HCT116 (cell line): Measurements from ENCODE around the gene CNKSR3. TPM values are rescaled to one million over a fixed set of nuclear protein-coding genes. Genes with fewer than 3 reads are reported as not detected.

Experiments used
- ATAC-seq: fragments of 200-7000 bp; cut with Tn5 transposase; 2 replicates; pipeline ENCODE4 v1.9.1; 2020; ENCODE audit warnings: mild to moderate bottlenecking, moderate library complexity
- BruUV-seq: library from RNA; stranded (reverse); fragments of 400-500 nt; replicated peaks from 2 replicates; lab custom pipeline; 2021; lab: Mats Ljungman, UMichigan
- CTCF ChIA-PET: fragments of 300-600 bp; sonication (Branson Sonifier 250); formaldehyde crosslinking; loops from one replicate; lab custom pipeline; 2021; ENCODE audit warnings: antibody characterized with exemption; lab: Charles Lee
- POLR2A ChIA-PET: fragments of 300-600, 350-600 bp; sonication (Branson Sonifier 250); formaldehyde crosslinking; loops from one replicate; lab custom pipeline; 2021; ENCODE audit warnings: antibody characterized with exemption; lab: Charles Lee
- RAD21 ChIA-PET, 2 experiments: fragments of 300-600 bp; sonication (Branson Sonifier 250); formaldehyde crosslinking; loops; one replicate each; lab custom pipeline; 2023; ENCODE audit warnings: low total read pairs in 2 of 2; ENCODE audit not compliant: uncharacterized antibody in 2 of 2, unreplicated experiment in 2 of 2, low non-redundant PET in 1 of 2; lab: Charles Lee
- DNase-seq: peaks from one replicate; pipeline ENCODE4 v3.0.0-alpha.2; 2010; ENCODE audit warnings: low read depth, low spot score
- H2AFZ ChIP-seq: fragments of 200-600 bp; shearing (Covaris generic), sonication (generic); 2 replicates; pipeline ENCODE4 v1.6.1; 2017; ENCODE audit warnings: low read depth, mixed run types, mixed read lengths, antibody characterized with exemption, low read length; ENCODE audit not compliant: poor library complexity, severe bottlenecking
- H3K27ac ChIP-seq: 2 replicates; pipeline ENCODE4 v1.5.1; 2012; ENCODE audit warnings: low read depth, low read length
- H3K27me3 ChIP-seq: fragments of 200-600 bp; sonication (generic); 2 replicates; pipeline ENCODE4 v1.6.1; 2016; ENCODE audit warnings: mixed run types, low read length, mixed read lengths; ENCODE audit not compliant: insufficient read depth
- H3K36me3 ChIP-seq, 2 experiments: fragments of 200-500 bp in 1 of 2; fragments of 200-600 bp in 1 of 2; sonication (Bioruptor generic) in 1 of 2; sonication (generic) in 1 of 2; 2 replicates each; pipeline versions ENCODE4 v1.5.1 to v1.6.1; 2014 to 2016; ENCODE audit warnings: low read length in 2 of 2, inconsistent platforms in 1 of 2, mixed read lengths in 1 of 2, mixed run types in 1 of 2; ENCODE audit not compliant: insufficient read depth in 2 of 2, control insufficient read depth in 1 of 2
- H3K4me1 ChIP-seq, 2 experiments: fragments of 200-600 bp in 1 of 2; sonication (generic) in 1 of 2; 2 replicates each; pipeline versions ENCODE4 v1.5.1 to v1.6.1; 2012 to 2017; ENCODE audit warnings: low read length in 2 of 2, inconsistent platforms in 1 of 2, mild to moderate bottlenecking in 1 of 2, mixed read lengths in 1 of 2, mixed run types in 1 of 2, moderate library complexity in 1 of 2; ENCODE audit not compliant: insufficient read depth in 2 of 2, control insufficient read depth in 1 of 2
- H3K4me2 ChIP-seq: fragments of 200-600 bp; sonication (generic); 2 replicates; pipeline ENCODE4 v1.6.1; 2017; ENCODE audit warnings: mixed run types, low read length, mixed read lengths
- H3K4me3 ChIP-seq, 2 experiments: fragments of 200-600 bp in 1 of 2; sonication (generic) in 1 of 2; replicated peaks in 1 of 2; 2 replicates each; pipeline ENCODE4 v1.5.1; 2011 to 2016; ENCODE audit warnings: low read length in 2 of 2, control low read depth in 1 of 2, low read depth in 1 of 2, mild to moderate bottlenecking in 1 of 2, mixed read lengths in 1 of 2, mixed run types in 1 of 2
- H3K79me2 ChIP-seq: fragments of 200-600 bp; sonication (generic); 2 replicates; pipeline ENCODE4 v1.6.1; 2017; ENCODE audit warnings: mild to moderate bottlenecking, mixed run types, low read length, moderate library complexity, mixed read lengths; ENCODE audit not compliant: insufficient read depth
- H3K9ac ChIP-seq: fragments of 200-600 bp; sonication (generic); 2 replicates; pipeline ENCODE4 v1.6.1; 2016; ENCODE audit warnings: low read length, mixed read lengths
- H3K9me2 ChIP-seq: fragments of 200-600 bp; sonication (generic), shearing (Covaris generic); 2 replicates; pipeline ENCODE4 v1.6.1; 2017; ENCODE audit warnings: mixed run types, mild to moderate bottlenecking, moderate library complexity; ENCODE audit not compliant: insufficient read depth
- H3K9me3 ChIP-seq, 2 experiments: fragments of 200-500 bp in 1 of 2; fragments of 200-600 bp in 1 of 2; sonication (Bioruptor generic) in 1 of 2; sonication (generic) in 1 of 2; 2 replicates each; pipeline ENCODE4 v1.6.1; 2014 to 2017; ENCODE audit warnings: low read length in 2 of 2, mixed read lengths in 2 of 2, inconsistent platforms in 1 of 2, low read depth in 1 of 2, mild to moderate bottlenecking in 1 of 2, mixed run types in 1 of 2, moderate library complexity in 1 of 2; ENCODE audit not compliant: control insufficient read depth in 1 of 2, insufficient read depth in 1 of 2
- H4K20me1 ChIP-seq: fragments of 200-600 bp; sonication (generic), shearing (Covaris generic); 2 replicates; pipeline ENCODE4 v1.6.1; 2017; ENCODE audit warnings: mixed run types, mild to moderate bottlenecking, moderate library complexity; ENCODE audit not compliant: insufficient read depth
- EGR1 ChIP-seq: IDR thresholded peaks from 2 replicates; pipeline ENCODE4 v1.6.1; 2012; ENCODE audit warnings: low read depth
- ELF1 ChIP-seq: IDR thresholded peaks from 2 replicates; pipeline ENCODE4 v1.6.1; 2012; ENCODE audit warnings: low read depth, borderline replicate concordance
- EZH2 ChIP-seq: fragments of 200-600 bp; sonication (generic); IDR thresholded peaks from 2 replicates; pipeline ENCODE4 v1.6.1; 2017; ENCODE audit warnings: antibody characterized with exemption, mixed run types
- EZH2phosphoT487 ChIP-seq: fragments of 200-600 bp; IDR thresholded peaks from 2 replicates; pipeline ENCODE4 v1.6.1; 2018; ENCODE audit warnings: antibody characterized with exemption, borderline replicate concordance
- FOSL1 ChIP-seq: IDR thresholded peaks from 2 replicates; pipeline ENCODE4 v1.6.1; 2012; ENCODE audit warnings: low read depth
- POLR2A ChIP-seq: IDR thresholded peaks from 2 replicates; pipeline ENCODE4 v1.7.0; 2011; ENCODE audit warnings: borderline replicate concordance; ENCODE audit not compliant: insufficient read depth, insufficient read length; ENCODE audit errors: extremely low read depth
- POLR2AphosphoS5 ChIP-seq: IDR thresholded peaks from 2 replicates; pipeline ENCODE4 v1.6.1; 2011; ENCODE audit warnings: mild to moderate bottlenecking, low read depth, low read length, moderate library complexity
- RAD21 ChIP-seq: IDR thresholded peaks from 2 replicates; pipeline ENCODE4 v1.6.1; 2012; ENCODE audit warnings: low read depth, mild to moderate bottlenecking
- SIN3A ChIP-seq: IDR thresholded peaks from 2 replicates; pipeline ENCODE4 v1.6.1; 2012; ENCODE audit warnings: low read depth
- SP1 ChIP-seq: IDR thresholded peaks from 2 replicates; pipeline ENCODE4 v1.6.1; 2012; ENCODE audit warnings: low read depth
- SRF ChIP-seq: IDR thresholded peaks from 2 replicates; pipeline ENCODE4 v1.6.1; 2012; ENCODE audit warnings: low read depth
- TCF7L2 ChIP-seq: IDR thresholded peaks from 2 replicates; pipeline ENCODE4 v1.7.0; 2011; ENCODE audit warnings: borderline replicate concordance, inconsistent platforms; ENCODE audit not compliant: insufficient read depth, insufficient read length; ENCODE audit errors: extremely low read depth
- ZNF274 ChIP-seq: fragments of 200-500 bp; sonication (Bioruptor generic); IDR thresholded peaks from 2 replicates; pipeline ENCODE4 v1.6.1; 2014; ENCODE audit warnings: mild to moderate bottlenecking, low read depth, low read length, inconsistent platforms
- intact Hi-C: fragments of 100-400 bp; cut with micrococcal nuclease; formaldehyde crosslinking; loops from 2 replicates; pipeline ENCODE4 v1.10.0; 2022
- total RNA-seq: library from RNA; stranded (reverse); gene quantifications from one replicate; pipeline ENCODE4 v1.2.1, GENCODE V29; 2021; ENCODE audit not compliant: unreplicated experiment
- TF ChIP-seq, protein P1 (sequence below): IDR thresholded peaks from 2 replicates; pipeline ENCODE4 v1.6.1; 2011; ENCODE audit warnings: mild to moderate bottlenecking, low read length, moderate library complexity; ENCODE audit not compliant: insufficient replicate concordance; ENCODE audit errors: extremely low read depth
- TF ChIP-seq, protein P2 (sequence below), 3 experiments: fragments of 200-600 bp in 1 of 3; sonication (generic) in 1 of 3; IDR thresholded peaks in 2 of 3; conservative IDR thresholded peaks in 1 of 3; 2 replicates each; pipeline ENCODE4 v1.5.1; 2012 to 2017; ENCODE audit warnings: low read depth in 2 of 3, low read length in 2 of 3, antibody characterized with exemption in 1 of 3, borderline replicate concordance in 1 of 3, control low read depth in 1 of 3, mild to moderate bottlenecking in 1 of 3, mixed read lengths in 1 of 3, mixed run types in 1 of 3, moderate library complexity in 1 of 3; ENCODE audit not compliant: insufficient read depth in 1 of 3
- TF ChIP-seq, protein P3 (sequence below): IDR thresholded peaks from 2 replicates; pipeline ENCODE4 v1.6.1; 2012
- TF ChIP-seq, protein P4 (sequence below): IDR thresholded peaks from 2 replicates; pipeline ENCODE4 v1.6.1; 2012

The CNKSR3 gene
- total RNA-seq, 1 experiment from 2014 or later, result 15.4 TPM

DNA sequence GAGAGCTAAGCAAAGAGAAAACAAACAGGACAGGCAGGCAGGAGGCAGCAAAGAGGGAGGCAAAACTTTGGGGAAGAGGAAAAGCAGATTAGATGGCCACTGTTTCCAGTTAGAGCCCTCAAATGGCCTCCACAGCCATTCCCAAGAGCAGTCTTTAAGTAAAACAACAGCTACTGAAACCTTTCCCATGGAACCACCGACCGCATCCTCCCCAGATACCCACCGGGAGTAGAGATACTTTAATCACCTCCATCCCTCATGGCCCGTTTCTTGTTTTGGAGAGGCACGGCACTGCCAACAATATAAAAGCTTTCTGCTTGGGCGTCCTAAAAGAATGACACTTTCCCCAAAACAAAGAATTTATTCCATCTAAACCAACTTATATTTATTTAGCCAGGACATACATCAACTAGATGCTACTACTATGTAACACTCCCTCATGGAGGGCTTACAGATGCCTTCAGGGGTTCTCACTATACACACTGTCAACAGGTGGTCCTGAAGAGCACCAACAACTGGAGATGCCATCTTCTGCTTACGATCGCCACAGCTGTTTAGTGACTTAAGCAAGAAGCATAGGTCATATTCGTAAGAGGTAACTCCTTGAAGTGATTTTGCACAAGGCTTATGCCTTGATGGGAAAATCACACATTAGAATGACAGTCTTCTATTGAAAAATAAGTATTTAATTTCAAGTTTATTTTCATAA is 43.4 kb downstream of the CNKSR3 start (continued):
- TF ChIP-seq EZH2 (no peak), RAD21 (no peak), SRF (no peak), ELF1 (no peak)
- TF ChIP-seq, protein P1, sequence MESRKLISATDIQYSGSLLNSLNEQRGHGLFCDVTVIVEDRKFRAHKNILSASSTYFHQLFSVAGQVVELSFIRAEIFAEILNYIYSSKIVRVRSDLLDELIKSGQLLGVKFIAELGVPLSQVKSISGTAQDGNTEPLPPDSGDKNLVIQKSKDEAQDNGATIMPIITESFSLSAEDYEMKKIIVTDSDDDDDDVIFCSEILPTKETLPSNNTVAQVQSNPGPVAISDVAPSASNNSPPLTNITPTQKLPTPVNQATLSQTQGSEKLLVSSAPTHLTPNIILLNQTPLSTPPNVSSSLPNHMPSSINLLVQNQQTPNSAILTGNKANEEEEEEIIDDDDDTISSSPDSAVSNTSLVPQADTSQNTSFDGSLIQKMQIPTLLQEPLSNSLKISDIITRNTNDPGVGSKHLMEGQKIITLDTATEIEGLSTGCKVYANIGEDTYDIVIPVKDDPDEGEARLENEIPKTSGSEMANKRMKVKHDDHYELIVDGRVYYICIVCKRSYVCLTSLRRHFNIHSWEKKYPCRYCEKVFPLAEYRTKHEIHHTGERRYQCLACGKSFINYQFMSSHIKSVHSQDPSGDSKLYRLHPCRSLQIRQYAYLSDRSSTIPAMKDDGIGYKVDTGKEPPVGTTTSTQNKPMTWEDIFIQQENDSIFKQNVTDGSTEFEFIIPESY, result no peak

DNA sequence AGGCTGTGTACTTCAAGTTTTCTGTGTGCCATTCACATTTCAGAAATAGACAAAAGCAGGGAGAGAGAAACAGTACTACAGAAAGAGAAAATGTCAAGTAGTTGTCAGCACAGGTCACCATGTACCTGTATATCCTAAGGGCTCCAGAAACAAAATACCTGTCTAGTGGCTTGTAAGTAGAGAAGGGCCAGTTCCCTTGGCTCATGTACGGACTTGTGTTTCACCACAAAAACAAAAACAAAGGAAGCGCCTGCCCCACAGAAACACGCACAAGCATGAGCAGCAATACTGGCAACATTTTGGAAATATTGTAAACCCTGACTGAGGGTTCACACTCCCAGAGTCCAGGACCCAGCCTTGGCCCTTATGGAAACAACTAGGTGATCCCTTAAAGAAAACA is 44.3 kb downstream of the CNKSR3 start:
- no TSS peak for BruUV-seq
- H3K9me2 ChIP-seq, result no peaks in the 10 kb centered on the region
- no peak overlapping the region for H3K9ac ChIP-seq
- peaks cover 12% of the 10 kb centered on the region; the same call in 1 of the 2 replicates for H3K79me2 ChIP-seq
- no peak overlapping the region for H3K4me2 ChIP-seq
- intact Hi-C loops, result no loop called here
- no peaks in the 10 kb centered on the region for H4K20me1 ChIP-seq
- RAD21 ChIA-PET, result no interaction called here
- H3K4me3 ChIP-seq, result no peak overlapping the region
- peaks cover 3 to 12% of the 10 kb centered on the region in 2 experiments; a peak in 3 of 4 replicates for H3K4me1 ChIP-seq
- peaks cover 0 to 5% of the 10 kb centered on the region in 2 experiments; a peak in 1 of 4 replicates for H3K9me3 ChIP-seq
- H3K27ac ChIP-seq, result no peak overlapping the region
- ATAC-seq, result no peak
- CTCF ChIA-PET, result no interaction called here
- POLR2A ChIA-PET, result no interaction called here
- H3K27me3 ChIP-seq, result no peaks in the 10 kb centered on the region
- DNase-seq, result no peak
- no peaks in the 10 kb centered on the region for H3K36me3 ChIP-seq
- no peak overlapping the region for H2AFZ ChIP-seq
- TF ChIP-seq SRF (no peak), SIN3A (no peak), EZH2 (no peak), POLR2AphosphoS5 (no peak), EZH2phosphoT487 (no peak), SP1 (no peak), POLR2A (no peak), RAD21 (no peak), ZNF274 (no peak), EGR1 (no peak), TCF7L2 (no peak), FOSL1 (no peak)
- TF ChIP-seq, protein P1, result no peak
- TF ChIP-seq, protein P2, sequence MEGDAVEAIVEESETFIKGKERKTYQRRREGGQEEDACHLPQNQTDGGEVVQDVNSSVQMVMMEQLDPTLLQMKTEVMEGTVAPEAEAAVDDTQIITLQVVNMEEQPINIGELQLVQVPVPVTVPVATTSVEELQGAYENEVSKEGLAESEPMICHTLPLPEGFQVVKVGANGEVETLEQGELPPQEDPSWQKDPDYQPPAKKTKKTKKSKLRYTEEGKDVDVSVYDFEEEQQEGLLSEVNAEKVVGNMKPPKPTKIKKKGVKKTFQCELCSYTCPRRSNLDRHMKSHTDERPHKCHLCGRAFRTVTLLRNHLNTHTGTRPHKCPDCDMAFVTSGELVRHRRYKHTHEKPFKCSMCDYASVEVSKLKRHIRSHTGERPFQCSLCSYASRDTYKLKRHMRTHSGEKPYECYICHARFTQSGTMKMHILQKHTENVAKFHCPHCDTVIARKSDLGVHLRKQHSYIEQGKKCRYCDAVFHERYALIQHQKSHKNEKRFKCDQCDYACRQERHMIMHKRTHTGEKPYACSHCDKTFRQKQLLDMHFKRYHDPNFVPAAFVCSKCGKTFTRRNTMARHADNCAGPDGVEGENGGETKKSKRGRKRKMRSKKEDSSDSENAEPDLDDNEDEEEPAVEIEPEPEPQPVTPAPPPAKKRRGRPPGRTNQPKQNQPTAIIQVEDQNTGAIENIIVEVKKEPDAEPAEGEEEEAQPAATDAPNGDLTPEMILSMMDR (IDR thresholded peaks at IDR 0.05 in 2 of 3, conservative IDR thresholded peaks at IDR 0.05 in 1 of 3; ENCODE audit: borderline replicate concordance in 1 of 3, insufficient read depth in 1 of 3, low read depth in 2 of 3, low read length in 2 of 3), result no peak
- TF ChIP-seq, protein P3, sequence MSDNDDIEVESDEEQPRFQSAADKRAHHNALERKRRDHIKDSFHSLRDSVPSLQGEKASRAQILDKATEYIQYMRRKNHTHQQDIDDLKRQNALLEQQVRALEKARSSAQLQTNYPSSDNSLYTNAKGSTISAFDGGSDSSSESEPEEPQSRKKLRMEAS, result no peak
- TF ChIP-seq, protein P4, sequence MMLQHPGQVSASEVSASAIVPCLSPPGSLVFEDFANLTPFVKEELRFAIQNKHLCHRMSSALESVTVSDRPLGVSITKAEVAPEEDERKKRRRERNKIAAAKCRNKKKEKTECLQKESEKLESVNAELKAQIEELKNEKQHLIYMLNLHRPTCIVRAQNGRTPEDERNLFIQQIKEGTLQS, result no peak
